Choroid plexus epithelial cell (primary cell): ENCODE results near the gene ARSB.

Experiments
- DNase-seq: peaks from one replicate; pipeline ENCODE4 v3.0.0-alpha.2; 2010; ENCODE audit warnings: low read depth
- H3K4me3 ChIP-seq: 2 replicates; pipeline ENCODE4 v1.5.1; 2011; ENCODE audit warnings: low read depth, mild to moderate bottlenecking, control low read depth, low read length, moderate library complexity
- TF ChIP-seq, protein P1 (sequence below): conservative IDR thresholded peaks from 2 replicates; pipeline ENCODE4 v1.5.1; 2011; ENCODE audit warnings: low read depth, mild to moderate bottlenecking, control low read depth, inconsistent platforms, low read length, moderate library complexity

ARSB gene

DNA sequence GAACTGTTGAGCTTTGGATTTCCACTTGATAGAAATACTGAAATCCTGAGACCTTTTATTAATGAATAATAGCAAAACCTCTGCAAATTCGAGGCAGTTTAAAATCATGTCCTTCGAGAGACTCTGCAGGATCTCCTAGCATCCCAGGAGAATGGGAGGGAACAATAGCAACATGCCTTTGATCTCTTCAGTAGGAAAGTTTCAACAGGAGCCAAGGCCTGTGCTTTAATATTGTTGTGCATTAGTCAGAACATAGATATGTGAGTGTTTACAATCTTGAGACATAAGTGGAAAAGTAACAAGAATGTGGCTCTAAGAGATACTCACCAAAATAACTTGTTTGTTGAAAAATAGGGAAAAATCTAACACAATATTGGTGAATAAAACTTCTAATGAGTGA is 253.2 kb downstream of the ARSB start:
- TF ChIP-seq, protein P1, sequence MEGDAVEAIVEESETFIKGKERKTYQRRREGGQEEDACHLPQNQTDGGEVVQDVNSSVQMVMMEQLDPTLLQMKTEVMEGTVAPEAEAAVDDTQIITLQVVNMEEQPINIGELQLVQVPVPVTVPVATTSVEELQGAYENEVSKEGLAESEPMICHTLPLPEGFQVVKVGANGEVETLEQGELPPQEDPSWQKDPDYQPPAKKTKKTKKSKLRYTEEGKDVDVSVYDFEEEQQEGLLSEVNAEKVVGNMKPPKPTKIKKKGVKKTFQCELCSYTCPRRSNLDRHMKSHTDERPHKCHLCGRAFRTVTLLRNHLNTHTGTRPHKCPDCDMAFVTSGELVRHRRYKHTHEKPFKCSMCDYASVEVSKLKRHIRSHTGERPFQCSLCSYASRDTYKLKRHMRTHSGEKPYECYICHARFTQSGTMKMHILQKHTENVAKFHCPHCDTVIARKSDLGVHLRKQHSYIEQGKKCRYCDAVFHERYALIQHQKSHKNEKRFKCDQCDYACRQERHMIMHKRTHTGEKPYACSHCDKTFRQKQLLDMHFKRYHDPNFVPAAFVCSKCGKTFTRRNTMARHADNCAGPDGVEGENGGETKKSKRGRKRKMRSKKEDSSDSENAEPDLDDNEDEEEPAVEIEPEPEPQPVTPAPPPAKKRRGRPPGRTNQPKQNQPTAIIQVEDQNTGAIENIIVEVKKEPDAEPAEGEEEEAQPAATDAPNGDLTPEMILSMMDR, result no peak
- H3K4me3 ChIP-seq, result no peak overlapping the region
- peak; percentile 56 for DNase-seq

- TF ChIP-seq, protein P1, result no peak
- DNase-seq, result no peak
- no peak overlapping the region for H3K4me3 ChIP-seq
Observed at GRCh38 chr5:78730300-78731094, 254.6 kb downstream of the ARSB start.

- TF ChIP-seq, protein P1, result no peak
- no peak for DNase-seq
- H3K4me3 ChIP-seq, result no peak overlapping the region
Observed at GRCh38 chr5:78727786-78728761, 257.0 kb downstream of the ARSB start.
